ENCODE measurements around the gene NR2E3.

Gene NR2E3

GRCh38 chr15:71782422-71783165 is 27.8 kb upstream of the NR2E3 start:
- H3K27me3 ChIP-seq (ENCODE audit: control insufficient read depth in 1 of 2, insufficient read depth in 1 of 2, low read length in 2 of 2): peaks cover 0 to 4% of the 10 kb centered on the region in 2 experiments
- H2BK120ac ChIP-seq (ENCODE audit: low read depth, low read length): no peak overlapping the region
- H2BK15ac ChIP-seq (ENCODE audit: low read depth, poor library complexity, severe bottlenecking): no peak overlapping the region
- no peak overlapping the region for H3K4me3 ChIP-seq (ENCODE audit: insufficient read depth in 1 of 2, low read depth in 1 of 2, low read length in 2 of 2)
- H3K14ac ChIP-seq (ENCODE audit: low read length in 2 of 2): no peak overlapping the region
- no peak for DNase-seq
- H3K9ac ChIP-seq (ENCODE audit: low read length): no peak overlapping the region
- no peak overlapping the region for H3K18ac ChIP-seq (ENCODE audit: low read depth in 1 of 2, low read length in 2 of 2)
- H3K23ac ChIP-seq (ENCODE audit: low read length in 2 of 2): no peak overlapping the region
- peaks cover 16% of the 10 kb centered on the region for H3K4me1 ChIP-seq (ENCODE audit: control insufficient read depth, insufficient read depth, low read depth, low read length)
- H2AK5ac ChIP-seq (ENCODE audit: low read length, severe bottlenecking): peak overlapping the region; percentile 9
- H4K8ac ChIP-seq (ENCODE audit: low read length): no peak overlapping the region
- no peak overlapping the region for H4K91ac ChIP-seq (ENCODE audit: low read length)
- no peak overlapping the region for H2BK5ac ChIP-seq (ENCODE audit: low read depth, low read length, poor library complexity, severe bottlenecking)
- peaks cover under 1% of the 10 kb centered on the region for H3K79me1 ChIP-seq (replicated peaks; ENCODE audit: low read length, poor library complexity, severe bottlenecking)
- H3K4me2 ChIP-seq (ENCODE audit: low read length, poor library complexity, severe bottlenecking): no peak overlapping the region
- H3K9me3 ChIP-seq (ENCODE audit: control insufficient read depth, low read length): no peaks in the 10 kb centered on the region
- WGBS: 100% methylated on average over 2 of the region's 10 CpGs
- no peak overlapping the region for H3K4ac ChIP-seq (ENCODE audit: low read depth in 1 of 2, low read length in 2 of 2)
- H3K36me3 ChIP-seq (ENCODE audit: control insufficient read depth in 1 of 2, insufficient read depth in 2 of 2, low read depth in 1 of 2, low read length in 2 of 2): peaks cover 3 to 7% of the 10 kb centered on the region in 2 experiments
- no peak overlapping the region for H2AFZ ChIP-seq (ENCODE audit: low read depth, low read length)
- H3K27ac ChIP-seq (ENCODE audit: low read length, poor library complexity, severe bottlenecking): no peak overlapping the region
- no peak overlapping the region for H2BK12ac ChIP-seq (ENCODE audit: low read length in 2 of 2)

- H3K23ac ChIP-seq (ENCODE audit: low read length in 2 of 2): no peak overlapping the region
- no peak overlapping the region for H2BK15ac ChIP-seq (ENCODE audit: low read depth, poor library complexity, severe bottlenecking)
- H3K9me3 ChIP-seq (ENCODE audit: control insufficient read depth, low read length): no peaks in the 10 kb centered on the region
- no peaks in the 10 kb centered on the region for H3K36me3 ChIP-seq (ENCODE audit: control insufficient read depth in 1 of 2, insufficient read depth in 2 of 2, low read depth in 1 of 2, low read length in 2 of 2)
- H4K91ac ChIP-seq (ENCODE audit: low read length): no peak overlapping the region
- peak overlapping the region; percentile 47 for H2BK5ac ChIP-seq (ENCODE audit: low read depth, low read length, poor library complexity, severe bottlenecking)
- H4K8ac ChIP-seq (ENCODE audit: low read length): no peak overlapping the region
- no peak for DNase-seq
- H3K14ac ChIP-seq (ENCODE audit: low read length in 2 of 2): no peak overlapping the region
- H3K9ac ChIP-seq (ENCODE audit: low read length): no peak overlapping the region
- WGBS: 74% methylated on average over 6 of the region's 6 CpGs
- no peak overlapping the region for H3K4me2 ChIP-seq (ENCODE audit: low read length, poor library complexity, severe bottlenecking)
- H3K4ac ChIP-seq (ENCODE audit: low read depth in 1 of 2, low read length in 2 of 2): no peak overlapping the region
- H3K4me1 ChIP-seq (ENCODE audit: control insufficient read depth, insufficient read depth, low read depth, low read length): peaks cover 16% of the 10 kb centered on the region
- no peak overlapping the region for H3K27ac ChIP-seq (ENCODE audit: low read length, poor library complexity, severe bottlenecking)
- no peak overlapping the region for H3K4me3 ChIP-seq (ENCODE audit: insufficient read depth in 1 of 2, low read depth in 1 of 2, low read length in 2 of 2)
- no peak overlapping the region for H2AFZ ChIP-seq (ENCODE audit: low read depth, low read length)
- H2AK5ac ChIP-seq (ENCODE audit: low read length, severe bottlenecking): no peak overlapping the region
- H3K27me3 ChIP-seq (ENCODE audit: control insufficient read depth in 1 of 2, insufficient read depth in 1 of 2, low read length in 2 of 2): peaks cover 0 to 8% of the 10 kb centered on the region in 2 experiments
- H2BK120ac ChIP-seq (ENCODE audit: low read depth, low read length): no peak overlapping the region
- H3K79me1 ChIP-seq (replicated peaks; ENCODE audit: low read length, poor library complexity, severe bottlenecking): no peaks in the 10 kb centered on the region
- no peak overlapping the region for H3K18ac ChIP-seq (ENCODE audit: low read depth in 1 of 2, low read length in 2 of 2)
- H2BK12ac ChIP-seq (ENCODE audit: low read length in 2 of 2): no peak overlapping the region
These were observed 25.6 kb upstream of the NR2E3 start for GRCh38 chr15:71784719-71785118.

- no peak overlapping the region for H4K91ac ChIP-seq (ENCODE audit: low read length)
- peaks cover 21% of the 10 kb centered on the region for H3K4me1 ChIP-seq (ENCODE audit: control insufficient read depth, insufficient read depth, low read depth, low read length)
- H3K23ac ChIP-seq (ENCODE audit: low read length in 2 of 2): no peak overlapping the region
- no peak overlapping the region for H2BK12ac ChIP-seq (ENCODE audit: low read length in 2 of 2)
- no peak overlapping the region for H2BK15ac ChIP-seq (ENCODE audit: low read depth, poor library complexity, severe bottlenecking)
- H3K36me3 ChIP-seq (ENCODE audit: control insufficient read depth in 1 of 2, insufficient read depth in 2 of 2, low read depth in 1 of 2, low read length in 2 of 2): no peaks in the 10 kb centered on the region
- no peaks in the 10 kb centered on the region for H3K79me1 ChIP-seq (replicated peaks; ENCODE audit: low read length, poor library complexity, severe bottlenecking)
- no peak overlapping the region for H3K18ac ChIP-seq (ENCODE audit: low read depth in 1 of 2, low read length in 2 of 2)
- H3K9ac ChIP-seq (ENCODE audit: low read length): no peak overlapping the region
- no peak overlapping the region for H3K4ac ChIP-seq (ENCODE audit: low read depth in 1 of 2, low read length in 2 of 2)
- H3K4me2 ChIP-seq (ENCODE audit: low read length, poor library complexity, severe bottlenecking): no peak overlapping the region
- DNase-seq: no peak
- no peak overlapping the region for H2BK120ac ChIP-seq (ENCODE audit: low read depth, low read length)
- H3K27me3 ChIP-seq (ENCODE audit: control insufficient read depth in 1 of 2, insufficient read depth in 1 of 2, low read length in 2 of 2): peaks cover 0 to 8% of the 10 kb centered on the region in 2 experiments
- no peak overlapping the region for H4K8ac ChIP-seq (ENCODE audit: low read length)
- H3K27ac ChIP-seq (ENCODE audit: low read length, poor library complexity, severe bottlenecking): no peak overlapping the region
- H3K9me3 ChIP-seq (ENCODE audit: control insufficient read depth, low read length): no peaks in the 10 kb centered on the region
- H2AFZ ChIP-seq (ENCODE audit: low read depth, low read length): no peak overlapping the region
- no peak overlapping the region for H2AK5ac ChIP-seq (ENCODE audit: low read length, severe bottlenecking)
- 90% methylated on average over 2 of the region's 2 CpGs for WGBS
- no peak overlapping the region for H2BK5ac ChIP-seq (ENCODE audit: low read depth, low read length, poor library complexity, severe bottlenecking)
- H3K4me3 ChIP-seq (ENCODE audit: insufficient read depth in 1 of 2, low read depth in 1 of 2, low read length in 2 of 2): no peak overlapping the region
- no peak overlapping the region for H3K14ac ChIP-seq (ENCODE audit: low read length in 2 of 2)
These were observed 24.4 kb upstream of the NR2E3 start for GRCh38 chr15:71785996-71786395.

- no peaks in the 10 kb centered on the region for H3K36me3 ChIP-seq (ENCODE audit: control insufficient read depth in 1 of 2, insufficient read depth in 2 of 2, low read depth in 1 of 2, low read length in 2 of 2)
- no peak overlapping the region for H3K4me3 ChIP-seq (ENCODE audit: insufficient read depth in 1 of 2, low read depth in 1 of 2, low read length in 2 of 2)
- no peak overlapping the region for H2AFZ ChIP-seq (ENCODE audit: low read depth, low read length)
- H3K79me1 ChIP-seq (replicated peaks; ENCODE audit: low read length, poor library complexity, severe bottlenecking): no peaks in the 10 kb centered on the region
- no peak overlapping the region for H4K8ac ChIP-seq (ENCODE audit: low read length)
- H3K4ac ChIP-seq (ENCODE audit: low read depth in 1 of 2, low read length in 2 of 2): no peak overlapping the region
- H2BK120ac ChIP-seq (ENCODE audit: low read depth, low read length): no peak overlapping the region
- H3K23ac ChIP-seq (ENCODE audit: low read length in 2 of 2): no peak overlapping the region
- no peak overlapping the region for H2BK5ac ChIP-seq (ENCODE audit: low read depth, low read length, poor library complexity, severe bottlenecking)
- H3K18ac ChIP-seq (ENCODE audit: low read depth in 1 of 2, low read length in 2 of 2): no peak overlapping the region
- no peak overlapping the region for H4K91ac ChIP-seq (ENCODE audit: low read length)
- peaks cover 20% of the 10 kb centered on the region for H3K4me1 ChIP-seq (ENCODE audit: control insufficient read depth, insufficient read depth, low read depth, low read length)
- H2BK15ac ChIP-seq (ENCODE audit: low read depth, poor library complexity, severe bottlenecking): no peak overlapping the region
- 90% methylated on average over 7 of the region's 7 CpGs for WGBS
- H3K4me2 ChIP-seq (ENCODE audit: low read length, poor library complexity, severe bottlenecking): no peak overlapping the region
- no peak overlapping the region for H3K27ac ChIP-seq (ENCODE audit: low read length, poor library complexity, severe bottlenecking)
- no peak overlapping the region for H3K14ac ChIP-seq (ENCODE audit: low read length in 2 of 2)
- no peak overlapping the region for H2BK12ac ChIP-seq (ENCODE audit: low read length in 2 of 2)
- no peak for DNase-seq
- no peaks in the 10 kb centered on the region for H3K9me3 ChIP-seq (ENCODE audit: control insufficient read depth, low read length)
- H3K27me3 ChIP-seq (ENCODE audit: control insufficient read depth in 1 of 2, insufficient read depth in 1 of 2, low read length in 2 of 2): peaks cover 0 to 8% of the 10 kb centered on the region in 2 experiments
- H2AK5ac ChIP-seq (ENCODE audit: low read length, severe bottlenecking): no peak overlapping the region
- H3K9ac ChIP-seq (ENCODE audit: low read length): no peak overlapping the region
These were observed 23.7 kb upstream of the NR2E3 start for GRCh38 chr15:71786673-71787072.
